HCT116 (cell line): Measurements from ENCODE around the gene NAV1. TPM values are rescaled to one million over a fixed set of nuclear protein-coding genes. Genes with fewer than 3 reads are reported as not detected.
A peak's percentile ranks its signal among the peaks of the same experiment; 100 is the strongest.

ENCODE experiments used
- ATAC-seq: fragments of 200-7000 bp; cut with Tn5 transposase; 2 replicates; pipeline ENCODE4 v1.9.1; 2020; ENCODE audit warnings: mild to moderate bottlenecking, moderate library complexity
- BruUV-seq: library from RNA; stranded (reverse); fragments of 400-500 nt; replicated peaks from 2 replicates; lab custom pipeline; 2021; lab: Mats Ljungman, UMichigan
- CTCF ChIA-PET: fragments of 300-600 bp; sonication (Branson Sonifier 250); formaldehyde crosslinking; loops from one replicate; lab custom pipeline; 2021; ENCODE audit warnings: antibody characterized with exemption; lab: Charles Lee
- POLR2A ChIA-PET: fragments of 300-600, 350-600 bp; sonication (Branson Sonifier 250); formaldehyde crosslinking; loops from one replicate; lab custom pipeline; 2021; ENCODE audit warnings: antibody characterized with exemption; lab: Charles Lee
- RAD21 ChIA-PET, 2 experiments: fragments of 300-600 bp; sonication (Branson Sonifier 250); formaldehyde crosslinking; loops; one replicate each; lab custom pipeline; 2023; ENCODE audit warnings: low total read pairs in 2 of 2; ENCODE audit not compliant: uncharacterized antibody in 2 of 2, unreplicated experiment in 2 of 2, low non-redundant PET in 1 of 2; lab: Charles Lee
- DNase-seq: peaks from one replicate; pipeline ENCODE4 v3.0.0-alpha.2; 2010; ENCODE audit warnings: low read depth, low spot score
- H2AFZ ChIP-seq: fragments of 200-600 bp; shearing (Covaris generic), sonication (generic); 2 replicates; pipeline ENCODE4 v1.6.1; 2017; ENCODE audit warnings: low read depth, mixed run types, mixed read lengths, antibody characterized with exemption, low read length; ENCODE audit not compliant: poor library complexity, severe bottlenecking
- H3K27ac ChIP-seq: 2 replicates; pipeline ENCODE4 v1.5.1; 2012; ENCODE audit warnings: low read depth, low read length
- H3K27me3 ChIP-seq: fragments of 200-600 bp; sonication (generic); 2 replicates; pipeline ENCODE4 v1.6.1; 2016; ENCODE audit warnings: mixed run types, low read length, mixed read lengths; ENCODE audit not compliant: insufficient read depth
- H3K36me3 ChIP-seq, 2 experiments: fragments of 200-500 bp in 1 of 2; fragments of 200-600 bp in 1 of 2; sonication (Bioruptor generic) in 1 of 2; sonication (generic) in 1 of 2; 2 replicates each; pipeline versions ENCODE4 v1.5.1 to v1.6.1; 2014 to 2016; ENCODE audit warnings: low read length in 2 of 2, inconsistent platforms in 1 of 2, mixed read lengths in 1 of 2, mixed run types in 1 of 2; ENCODE audit not compliant: insufficient read depth in 2 of 2, control insufficient read depth in 1 of 2
- H3K4me1 ChIP-seq, 2 experiments: fragments of 200-600 bp in 1 of 2; sonication (generic) in 1 of 2; 2 replicates each; pipeline versions ENCODE4 v1.5.1 to v1.6.1; 2012 to 2017; ENCODE audit warnings: low read length in 2 of 2, inconsistent platforms in 1 of 2, mild to moderate bottlenecking in 1 of 2, mixed read lengths in 1 of 2, mixed run types in 1 of 2, moderate library complexity in 1 of 2; ENCODE audit not compliant: insufficient read depth in 2 of 2, control insufficient read depth in 1 of 2
- H3K4me2 ChIP-seq: fragments of 200-600 bp; sonication (generic); 2 replicates; pipeline ENCODE4 v1.6.1; 2017; ENCODE audit warnings: mixed run types, low read length, mixed read lengths
- H3K4me3 ChIP-seq, 2 experiments: fragments of 200-600 bp in 1 of 2; sonication (generic) in 1 of 2; replicated peaks in 1 of 2; 2 replicates each; pipeline ENCODE4 v1.5.1; 2011 to 2016; ENCODE audit warnings: low read length in 2 of 2, control low read depth in 1 of 2, low read depth in 1 of 2, mild to moderate bottlenecking in 1 of 2, mixed read lengths in 1 of 2, mixed run types in 1 of 2
- H3K79me2 ChIP-seq: fragments of 200-600 bp; sonication (generic); 2 replicates; pipeline ENCODE4 v1.6.1; 2017; ENCODE audit warnings: mild to moderate bottlenecking, mixed run types, low read length, moderate library complexity, mixed read lengths; ENCODE audit not compliant: insufficient read depth
- H3K9ac ChIP-seq: fragments of 200-600 bp; sonication (generic); 2 replicates; pipeline ENCODE4 v1.6.1; 2016; ENCODE audit warnings: low read length, mixed read lengths
- H3K9me2 ChIP-seq: fragments of 200-600 bp; sonication (generic), shearing (Covaris generic); 2 replicates; pipeline ENCODE4 v1.6.1; 2017; ENCODE audit warnings: mixed run types, mild to moderate bottlenecking, moderate library complexity; ENCODE audit not compliant: insufficient read depth
- H3K9me3 ChIP-seq, 2 experiments: fragments of 200-500 bp in 1 of 2; fragments of 200-600 bp in 1 of 2; sonication (Bioruptor generic) in 1 of 2; sonication (generic) in 1 of 2; 2 replicates each; pipeline ENCODE4 v1.6.1; 2014 to 2017; ENCODE audit warnings: low read length in 2 of 2, mixed read lengths in 2 of 2, inconsistent platforms in 1 of 2, low read depth in 1 of 2, mild to moderate bottlenecking in 1 of 2, mixed run types in 1 of 2, moderate library complexity in 1 of 2; ENCODE audit not compliant: control insufficient read depth in 1 of 2, insufficient read depth in 1 of 2
- H4K20me1 ChIP-seq: fragments of 200-600 bp; sonication (generic), shearing (Covaris generic); 2 replicates; pipeline ENCODE4 v1.6.1; 2017; ENCODE audit warnings: mixed run types, mild to moderate bottlenecking, moderate library complexity; ENCODE audit not compliant: insufficient read depth
- ATF3 ChIP-seq: IDR thresholded peaks from 2 replicates; pipeline ENCODE4 v1.6.1; 2012
- CEBPB ChIP-seq: IDR thresholded peaks from 2 replicates; pipeline ENCODE4 v1.6.1; 2012; ENCODE audit warnings: low read depth
- EGR1 ChIP-seq: IDR thresholded peaks from 2 replicates; pipeline ENCODE4 v1.6.1; 2012; ENCODE audit warnings: low read depth
- ELF1 ChIP-seq: IDR thresholded peaks from 2 replicates; pipeline ENCODE4 v1.6.1; 2012; ENCODE audit warnings: low read depth, borderline replicate concordance
- EZH2phosphoT487 ChIP-seq: fragments of 200-600 bp; IDR thresholded peaks from 2 replicates; pipeline ENCODE4 v1.6.1; 2018; ENCODE audit warnings: antibody characterized with exemption, borderline replicate concordance
- JUND ChIP-seq: IDR thresholded peaks from 2 replicates; pipeline ENCODE4 v1.6.1; 2012
- REST ChIP-seq: IDR thresholded peaks from 2 replicates; pipeline ENCODE4 v1.6.1; 2012; ENCODE audit warnings: low read depth
- SP1 ChIP-seq: IDR thresholded peaks from 2 replicates; pipeline ENCODE4 v1.6.1; 2012; ENCODE audit warnings: low read depth
- SRF ChIP-seq: IDR thresholded peaks from 2 replicates; pipeline ENCODE4 v1.6.1; 2012; ENCODE audit warnings: low read depth
- TCF7L2 ChIP-seq: IDR thresholded peaks from 2 replicates; pipeline ENCODE4 v1.7.0; 2011; ENCODE audit warnings: borderline replicate concordance, inconsistent platforms; ENCODE audit not compliant: insufficient read depth, insufficient read length; ENCODE audit errors: extremely low read depth
- ZBTB33 ChIP-seq: IDR thresholded peaks from 2 replicates; pipeline ENCODE4 v1.6.1; 2011; ENCODE audit warnings: mild to moderate bottlenecking, low read length, moderate library complexity; ENCODE audit not compliant: insufficient replicate concordance; ENCODE audit errors: extremely low read depth
- ZFX ChIP-seq: fragments of 450-650 bp; IDR thresholded peaks from 2 replicates; pipeline ENCODE4 v1.6.1; 2017
- ZNF274 ChIP-seq: fragments of 200-500 bp; sonication (Bioruptor generic); IDR thresholded peaks from 2 replicates; pipeline ENCODE4 v1.6.1; 2014; ENCODE audit warnings: mild to moderate bottlenecking, low read depth, low read length, inconsistent platforms
- intact Hi-C: fragments of 100-400 bp; cut with micrococcal nuclease; formaldehyde crosslinking; loops from 2 replicates; pipeline ENCODE4 v1.10.0; 2022
- total RNA-seq: library from RNA; stranded (reverse); gene quantifications from one replicate; pipeline ENCODE4 v1.2.1, GENCODE V29; 2021; ENCODE audit not compliant: unreplicated experiment

The NAV1 gene
- total RNA-seq, 1 experiment from 2014 or later = 22.8 TPM

GRCh38 chr1:201517631-201518030, 21.3 kb upstream of the NAV1 start:
- Histone ChIP-seq H3K27me3 (no peaks in the 10 kb centered on the region), H3K9ac (no peak overlapping the region), H3K79me2 (no peaks in the 10 kb centered on the region), H3K9me3 (no peaks in the 10 kb centered on the region), H4K20me1 (no peaks in the 10 kb centered on the region), H3K36me3 (no peaks in the 10 kb centered on the region), H3K4me2 (peak overlapping the region; percentile 50), H2AFZ (no peak overlapping the region), H3K9me2 (no peaks in the 10 kb centered on the region), H3K4me3 (no peak overlapping the region), H3K27ac (0 out of 2 replicates have a peak overlapping the region, but pooled peaks have one; percentile 2), H3K4me1 (peaks cover 17 to 29% of the 10 kb centered on the region in 2 experiments; a peak in 3 of 4 replicates)
- ATAC-seq (no peak; the same call in 1 of the 2 replicates), DNase-seq (no peak)
- no TSS peak for BruUV-seq
- no peak for TF ChIP-seq TCF7L2
- TF ChIP-seq JUND = 0 out of 2 replicates have a peak, but pooled peaks have one; percentile 6
- peak; percentile 34; the same call in 1 of the 2 replicates for TF ChIP-seq SP1
- ChIA-PET RAD21 (no interaction called here), CTCF (interaction anchor here (1.6 to 8.8 kb wide), 2 partner anchors 13 to 35 kb away, joined by 3 to 194 read pairs; no protein-coding TSS in a partner anchor), POLR2A (interaction anchor here (1.2 kb wide), 1 partner anchor 37 kb away, joined by 3 read pairs; no protein-coding TSS in a partner anchor)
- intact Hi-C loops = no loop called here

- CTCF ChIA-PET = interaction anchor here (1.6 to 8.8 kb wide), 2 partner anchors 13 to 36 kb away, joined by 3 to 194 read pairs; no protein-coding TSS in a partner anchor
Observed at GRCh38 chr1:201518071-201518470, 20.9 kb upstream of the NAV1 start.

More at GRCh38 chr1:201518071-201518470, 20.9 kb upstream of the NAV1 start:
- Histone ChIP-seq H3K4me2 (peak overlapping the region; percentile 50), H4K20me1 (no peaks in the 10 kb centered on the region), H3K79me2 (no peaks in the 10 kb centered on the region), H3K9me3 (no peaks in the 10 kb centered on the region), H3K9ac (no peak overlapping the region), H3K36me3 (no peaks in the 10 kb centered on the region), H3K27ac (0 out of 2 replicates have a peak overlapping the region, but pooled peaks have one; percentile 2), H3K27me3 (no peaks in the 10 kb centered on the region), H3K4me1 (peaks cover 15 to 27% of the 10 kb centered on the region in 2 experiments; a peak in 3 of 4 replicates), H3K4me3 (no peak overlapping the region), H2AFZ (no peak overlapping the region), H3K9me2 (no peaks in the 10 kb centered on the region)
- TF ChIP-seq ZNF274 = no peak
- TF ChIP-seq JUND = no peak
- no peak for TF ChIP-seq SRF
- no peak for TF ChIP-seq CEBPB
- no peak for TF ChIP-seq EGR1
- no peak for TF ChIP-seq ATF3
- TF ChIP-seq ZFX = no peak
- no peak for TF ChIP-seq TCF7L2
- no peak for TF ChIP-seq REST
- no peak for TF ChIP-seq ELF1
- TF ChIP-seq EZH2phosphoT487 = no peak
- no peak for TF ChIP-seq ZBTB33
- ATAC-seq = no peak
- RAD21 ChIA-PET = no interaction called here
- no peak for DNase-seq
- BruUV-seq = no TSS peak
- intact Hi-C loops = no loop called here
- POLR2A ChIA-PET = interaction anchor here (1.2 kb wide), 1 partner anchor 38 kb away, joined by 3 read pairs; no protein-coding TSS in a partner anchor
